ENCODE measurements around the gene ZNF697.
"Not testable (repeated sequence)": the region's sequence is repeated elsewhere in the genome, so short reads cannot be mapped to it uniquely, and the experiment has no call there.

Gene ZNF697

GRCh38 chr1:119632103-119632490 lies 16.0 kb downstream of the ZNF697 start:
- no peak for DNase-seq (ENCODE audit: low read depth in 2 of 3, low spot score in 1 of 3)

GRCh38 chr1:119631433-119632102 lies 16.5 kb downstream of the ZNF697 start:
- no peak for DNase-seq (ENCODE audit: low read depth in 2 of 3, low spot score in 1 of 3)

GRCh38 chr1:119631086-119631432 lies 17.0 kb downstream of the ZNF697 start:
- DNase-seq (ENCODE audit: low read depth in 2 of 3, low spot score in 1 of 3): no peak

- DNase-seq (ENCODE audit: low read depth in 2 of 3, low spot score in 1 of 3): no peak
Measured at GRCh38 chr1:119626841-119627240, 21.2 kb downstream of the ZNF697 start.

GRCh38 chr1:119626011-119626545 lies 22.0 kb downstream of the ZNF697 start:
- DNase-seq (ENCODE audit: low read depth in 2 of 3, low spot score in 1 of 3): no peak

GRCh38 chr1:119623678-119624077 lies 24.4 kb downstream of the ZNF697 start:
- no peak for DNase-seq (ENCODE audit: low read depth in 2 of 3, low spot score in 1 of 3)

GRCh38 chr1:119623193-119623515 lies 24.9 kb downstream of the ZNF697 start:
- DNase-seq (ENCODE audit: low read depth in 2 of 3, low spot score in 1 of 3): no peak

- no peak for DNase-seq (ENCODE audit: low read depth in 2 of 3, low spot score in 1 of 3)
Measured at GRCh38 chr1:119622311-119623192, 25.5 kb downstream of the ZNF697 start.

- DNase-seq (ENCODE audit: low read depth in 2 of 3, low spot score in 1 of 3): no peak
Measured at GRCh38 chr1:119621705-119622104, 26.4 kb downstream of the ZNF697 start.

GRCh38 chr1:119617751-119618691 lies 30.0 kb downstream of the ZNF697 start:
- DNase-seq (ENCODE audit: low read depth in 2 of 3, low spot score in 1 of 3): no peak

- not testable (repeated sequence) for DNase-seq (ENCODE audit: low read depth in 2 of 3, low spot score in 1 of 3)
Measured at GRCh38 chr1:119616748-119617147, 31.3 kb downstream of the ZNF697 start.

- DNase-seq (ENCODE audit: low read depth in 2 of 3, low spot score in 1 of 3): not testable (repeated sequence)
Measured at GRCh38 chr1:119615100-119615499, 33.0 kb downstream of the ZNF697 start.

- peak; percentile 56 to 79 (median 60) for DNase-seq (ENCODE audit: low read depth in 2 of 3, low spot score in 1 of 3)
Measured at GRCh38 chr1:119613769-119614720, 34.0 kb downstream of the ZNF697 start.

- peak; percentile 62 to 78 (median 63) for DNase-seq (ENCODE audit: low read depth in 2 of 3, low spot score in 1 of 3)
Measured at GRCh38 chr1:119611701-119612113, 36.4 kb downstream of the ZNF697 start.

GRCh38 chr1:119608816-119609215 lies 39.2 kb downstream of the ZNF697 start:
- not testable (repeated sequence) for DNase-seq (ENCODE audit: low read depth in 2 of 3, low spot score in 1 of 3)

- not testable (repeated sequence) for DNase-seq (ENCODE audit: low read depth in 2 of 3, low spot score in 1 of 3)
Measured at GRCh38 chr1:119607087-119607807, 40.8 kb downstream of the ZNF697 start.

GRCh38 chr1:119606394-119606793 lies 41.7 kb downstream of the ZNF697 start:
- DNase-seq (ENCODE audit: low read depth in 2 of 3, low spot score in 1 of 3): no peak

- DNase-seq (ENCODE audit: low read depth in 2 of 3, low spot score in 1 of 3): no peak
Measured at GRCh38 chr1:119605686-119606085, 42.4 kb downstream of the ZNF697 start.

- not testable (repeated sequence) for DNase-seq (ENCODE audit: low read depth in 2 of 3, low spot score in 1 of 3)
Measured at GRCh38 chr1:119605080-119605479, 43.0 kb downstream of the ZNF697 start.

All from stimulated activated CD4-positive, alpha-beta T cell treated with anti-CD3 and anti-CD28 coated beads, Interleukin-12 subunit alpha, Interleukin-12 subunit beta, amount 100 ng/mL, for 48 hours (primary cell).